HG02623 (cell line): ENCODE data around the gene ST6GALNAC2.
A peak's percentile ranks its signal among the peaks of the same experiment; 100 is the strongest.

Experiments
- ATAC-seq: cut with Tn5 transposase; IDR thresholded peaks from one replicate; pipeline ENCODE4 v1.9.1; 2021; ENCODE audit warnings: moderate library complexity; ENCODE audit not compliant: unreplicated experiment

ST6GALNAC2 gene

GRCh38 chr17:76557368-76558197, 28.1 kb downstream of the ST6GALNAC2 start:
- ATAC-seq: peak; percentile 83

- ATAC-seq: no peak
Measured at GRCh38 chr17:76556765-76557367, 28.8 kb downstream of the ST6GALNAC2 start.

- ATAC-seq: no peak
Measured at GRCh38 chr17:76554131-76554530, 31.5 kb downstream of the ST6GALNAC2 start.

- no peak for ATAC-seq
Measured at GRCh38 chr17:76553178-76553908, 32.3 kb downstream of the ST6GALNAC2 start.

GRCh38 chr17:76551685-76552084, 34.0 kb downstream of the ST6GALNAC2 start:
- no peak for ATAC-seq

GRCh38 chr17:76550712-76551615, 34.7 kb downstream of the ST6GALNAC2 start:
- ATAC-seq: no peak

GRCh38 chr17:76549539-76549938, 36.1 kb downstream of the ST6GALNAC2 start:
- ATAC-seq: no peak

GRCh38 chr17:76549215-76549518, 36.5 kb downstream of the ST6GALNAC2 start:
- no peak for ATAC-seq

- no peak for ATAC-seq
Measured at GRCh38 chr17:76548378-76549214, 37.1 kb downstream of the ST6GALNAC2 start.

- ATAC-seq: no peak
Measured at GRCh38 chr17:76547642-76548202, 37.9 kb downstream of the ST6GALNAC2 start.

- no peak for ATAC-seq
Measured at GRCh38 chr17:76547183-76547641, 38.4 kb downstream of the ST6GALNAC2 start.

- no peak for ATAC-seq
Measured at GRCh38 chr17:76546556-76547182, 39.0 kb downstream of the ST6GALNAC2 start.

GRCh38 chr17:76545918-76546555, 39.6 kb downstream of the ST6GALNAC2 start:
- no peak for ATAC-seq

GRCh38 chr17:76544546-76545365, 40.9 kb downstream of the ST6GALNAC2 start:
- no peak for ATAC-seq

GRCh38 chr17:76543826-76544545, 41.7 kb downstream of the ST6GALNAC2 start:
- ATAC-seq: no peak

- no peak for ATAC-seq
Measured at GRCh38 chr17:76543482-76543825, 42.2 kb downstream of the ST6GALNAC2 start.

GRCh38 chr17:76542984-76543383, 42.7 kb downstream of the ST6GALNAC2 start:
- ATAC-seq: no peak
